Small intestine (tissue), 7 donors: ENCODE measurements around the gene ECE1. TPM values are rescaled to one million over a fixed set of nuclear protein-coding genes. Genes with fewer than 3 reads are reported as not detected.
"Not testable (repeated sequence)": the region's sequence is repeated elsewhere in the genome, so short reads cannot be mapped to it uniquely, and the experiment has no call there.

ENCODE experiments used
- DNase-seq, 2 donors: peaks; one replicate each; pipeline versions ENCODE4 v3.0.0 to v3.0.0-alpha.2; 2013
- FAIRE-seq: peaks from 2 replicates; lab custom pipeline; 2012; peaks lifted over from hg19 to GRCh38; lab: Jason Lieb, UNC
- H3K27ac ChIP-seq, 3 donors: one replicate each; pipeline ENCODE4 v1.5.1; 2013; ENCODE audit warnings: low read length in 2 of 3, mild to moderate bottlenecking in 2 of 3, control low read depth in 1 of 3, inconsistent platforms in 1 of 3, low read depth in 1 of 3, moderate library complexity in 1 of 3
- H3K27me3 ChIP-seq, 3 donors: one replicate each; pipeline ENCODE4 v1.6.1; 2013; ENCODE audit warnings: low read length in 3 of 3, inconsistent platforms in 1 of 3; ENCODE audit not compliant: control insufficient read depth in 3 of 3, insufficient read depth in 3 of 3
- H3K36me3 ChIP-seq, 3 donors: one replicate each; pipeline ENCODE4 v1.6.1; 2013; ENCODE audit warnings: low read length in 3 of 3, inconsistent platforms in 1 of 3, low read depth in 1 of 3, mild to moderate bottlenecking in 1 of 3, moderate library complexity in 1 of 3; ENCODE audit not compliant: control insufficient read depth in 3 of 3, insufficient read depth in 2 of 3
- H3K4me1 ChIP-seq, 3 donors: one replicate each; pipeline ENCODE4 v1.6.1; 2013; ENCODE audit warnings: low read length in 2 of 3, inconsistent platforms in 1 of 3, low read depth in 1 of 3, mild to moderate bottlenecking in 1 of 3, moderate library complexity in 1 of 3; ENCODE audit not compliant: control insufficient read depth in 3 of 3, insufficient read depth in 2 of 3
- H3K4me3 ChIP-seq, 3 donors: one replicate each; pipeline ENCODE4 v1.5.1; 2013; ENCODE audit warnings: low read length in 3 of 3, control low read depth in 1 of 3, inconsistent platforms in 1 of 3, low read depth in 1 of 3, mild to moderate bottlenecking in 1 of 3, moderate library complexity in 1 of 3
- H3K9me3 ChIP-seq, 2 donors: one replicate each; pipeline ENCODE4 v1.6.1; 2013; ENCODE audit warnings: low read depth in 1 of 2, low read length in 1 of 2; ENCODE audit not compliant: control insufficient read depth in 2 of 2, insufficient read depth in 1 of 2
- WGBS, 3 donors: extraction: QIAGEN DNeasy Blood & Tissue Kit; methylation state at CpG; one replicate each; pipeline ENCODE4 v1.1.7; 2013; 5-methylcytosine and 5-hydroxymethylcytosine counted together
- polyA plus RNA-seq, 4 donors: library from polyadenylated mRNA; stranded (reverse) in 3 of 4; unstranded in 1 of 4; fragments of 200-250 nt in 3 of 4; fragments of 120-200 nt in 1 of 4; gene quantifications; one replicate each; pipeline versions ENCODE4 v1.2.1 to v1.2.3, GENCODE V29; 2013
- donor health status: healthy with polysubstance abuse.
- donor health status: control.
- donor health status: control.
- donor health status: Bipolar disorder and iron deficiency.
- donor health status: healthy.

Gene ECE1
- polyA plus RNA-seq, 4 donors, result 20.8 to 68.9 (median 40.4) TPM

GRCh38 chr1:21287905-21288514, 2.3 kb downstream of the ECE1 start:
- no peak overlapping the region for H3K27ac ChIP-seq
- H3K27me3 ChIP-seq, result no peaks in the 10 kb centered on the region
- H3K9me3 ChIP-seq, result no peaks in the 10 kb centered on the region
- H3K36me3 ChIP-seq, result peaks cover 0 to 31% (median 2%) of the 10 kb centered on the region in 3 donors
- DNase-seq, result peak in 1 of 2 donors; percentile 40
- FAIRE-seq, result no peak
- 47 to 71% (median 62%) methylated on average over 8 of the region's 8 CpGs for WGBS, 3 donors
- no peak overlapping the region for H3K4me3 ChIP-seq
- H3K4me1 ChIP-seq, result peaks cover 0 to 38% (median 12%) of the 10 kb centered on the region in 3 donors

GRCh38 chr1:21285386-21285785, 4.9 kb downstream of the ECE1 start:
- not testable (repeated sequence) for DNase-seq, FAIRE-seq
- 79 to 91% (median 80%) methylated on average over 6 of the region's 6 CpGs for WGBS, 3 donors

GRCh38 chr1:21285055-21285372, 5.2 kb downstream of the ECE1 start:
- 68 to 73% (median 69%) methylated on average over 2 of the region's 2 CpGs for WGBS, 3 donors
- H3K9me3 ChIP-seq, result no peaks in the 10 kb centered on the region
- H3K27ac ChIP-seq, result no peak overlapping the region
- no peaks in the 10 kb centered on the region for H3K27me3 ChIP-seq
- FAIRE-seq, result no peak
- no peak overlapping the region for H3K4me3 ChIP-seq
- no peak for DNase-seq
- peaks cover 0 to 39% (median 2%) of the 10 kb centered on the region in 3 donors for H3K36me3 ChIP-seq
- peaks cover 0 to 39% (median 14%) of the 10 kb centered on the region in 3 donors for H3K4me1 ChIP-seq

More at GRCh38 chr1:21285386-21285785, 4.9 kb downstream of the ECE1 start:
- peaks cover 0 to 37% (median 2%) of the 10 kb centered on the region in 3 donors for H3K36me3 ChIP-seq
- H3K4me3 ChIP-seq, H3K27me3 ChIP-seq, H3K9me3 ChIP-seq, H3K27ac ChIP-seq: not testable (repeated sequence)
- H3K4me1 ChIP-seq, result peaks cover 0 to 36% (median 10%) of the 10 kb centered on the region in 3 donors

- DNase-seq, result no peak
- Histone ChIP-seq H3K9me3 (no peaks in the 10 kb centered on the region), H3K27me3 (no peaks in the 10 kb centered on the region), H3K4me1 (peaks cover 0 to 42% (median 15%) of the 10 kb centered on the region in 3 donors), H3K27ac (peak overlapping the region in 1 of 3 donors; percentile 3), H3K36me3 (peaks cover 0 to 44% (median 2%) of the 10 kb centered on the region in 3 donors), H3K4me3 (no peak overlapping the region)
- FAIRE-seq, result no peak
- WGBS, 3 donors, result 82 to 93% (median 82%) methylated on average over 17 of the region's 17 CpGs
Measured at GRCh38 chr1:21284206-21285054, 5.8 kb downstream of the ECE1 start.

- Histone ChIP-seq H3K4me3 (no peak overlapping the region), H3K4me1 (peaks cover 0 to 38% (median 12%) of the 10 kb centered on the region in 3 donors), H3K36me3 (peaks cover 0 to 46% (median 2%) of the 10 kb centered on the region in 3 donors), H3K27ac (no peak overlapping the region), H3K27me3 (no peaks in the 10 kb centered on the region), H3K9me3 (no peaks in the 10 kb centered on the region)
- no peak for DNase-seq
- 88 to 94% (median 88%) methylated on average over 7 of the region's 7 CpGs for WGBS, 3 donors
- FAIRE-seq, result no peak
Measured at GRCh38 chr1:21283524-21283923, 6.7 kb downstream of the ECE1 start.

GRCh38 chr1:21282020-21282419, 8.2 kb downstream of the ECE1 start:
- not testable (repeated sequence) for H3K4me3 ChIP-seq, H3K27me3 ChIP-seq, DNase-seq, H3K27ac ChIP-seq, FAIRE-seq, H3K9me3 ChIP-seq
- H3K36me3 ChIP-seq, result peaks cover 0 to 59% (median 2%) of the 10 kb centered on the region in 3 donors
- WGBS, 3 donors, result 98 to 100% (median 98%) methylated on average over 4 of the region's 4 CpGs
- H3K4me1 ChIP-seq, result peaks cover 0 to 38% (median 12%) of the 10 kb centered on the region in 3 donors

- no peak for FAIRE-seq
- Histone ChIP-seq H3K9me3 (no peaks in the 10 kb centered on the region), H3K27ac (peak overlapping the region; percentile 25 to 94 (median 70)), H3K4me1 (peaks cover 0 to 41% (median 12%) of the 10 kb centered on the region in 3 donors), H3K27me3 (no peaks in the 10 kb centered on the region), H3K4me3 (no peak overlapping the region), H3K36me3 (peaks cover 0 to 54% (median 0%) of the 10 kb centered on the region in 3 donors)
- no peak for DNase-seq
- 52 to 66% (median 65%) methylated on average over 4 of the region's 4 CpGs for WGBS, 3 donors
Measured at GRCh38 chr1:21280482-21280881, 9.8 kb downstream of the ECE1 start.

GRCh38 chr1:21280011-21280471, 10.2 kb downstream of the ECE1 start:
- WGBS, 3 donors, result 30 to 53% (median 48%) methylated on average over 5 of the region's 5 CpGs
- Histone ChIP-seq H3K36me3 (peaks cover 0 to 55% (median 0%) of the 10 kb centered on the region in 3 donors), H3K27ac (peak overlapping the region; percentile 25 to 94 (median 70)), H3K9me3 (no peaks in the 10 kb centered on the region), H3K27me3 (no peaks in the 10 kb centered on the region), H3K4me3 (no peak overlapping the region), H3K4me1 (peaks cover 0 to 38% (median 12%) of the 10 kb centered on the region in 3 donors)
- FAIRE-seq (no peak), DNase-seq (no peak)
